ENCODE results near the gene CHD1.
A peak's percentile ranks its signal among the peaks of the same experiment; 100 is the strongest.

- TF ChIP-seq POLR2A (IDR thresholded peaks at IDR 0.05) (no peak), CTCF (IDR thresholded peaks at IDR 0.05) (peak in 2 of 7 experiments; percentile 6 to 9)
These were observed 40.6 kb upstream of the CHD1 start for GRCh38 chr5:98969400-98969799.

All from body of pancreas (tissue), 4 donors.